GM23248 (cell line): ENCODE results near the gene IRF3. TPM values are rescaled to one million over a fixed set of nuclear protein-coding genes. Genes with fewer than 3 reads are reported as not detected.
"Not testable (repeated sequence)": the region's sequence is repeated elsewhere in the genome, so short reads cannot be mapped to it uniquely, and the experiment has no call there.

Experiments used
- DNase-seq: peaks from one replicate; pipeline ENCODE4 v3.0.0-alpha.2; 2015
- H2AFZ ChIP-seq: fragments of 200-600 bp; sonication (generic); 2 replicates; pipeline ENCODE4 v1.6.1; 2016; ENCODE audit warnings: antibody characterized with exemption
- H3F3A ChIP-seq: fragments of 200-600 bp; sonication (generic); 2 replicates; pipeline ENCODE4 v1.6.1; 2016; ENCODE audit warnings: mild to moderate bottlenecking, antibody characterized with exemption, mixed run types; ENCODE audit not compliant: insufficient read depth
- H3K27ac ChIP-seq: fragments of 200-600 bp; sonication (generic); 2 replicates; pipeline ENCODE4 v1.5.1; 2016; ENCODE audit warnings: mild to moderate bottlenecking
- H3K27me3 ChIP-seq: fragments of 200-600 bp; sonication (generic); replicated peaks from 2 replicates; pipeline ENCODE4 v1.6.1; 2016; ENCODE audit warnings: mild to moderate bottlenecking; ENCODE audit not compliant: insufficient read depth
- H3K36me3 ChIP-seq: fragments of 200-600 bp; sonication (generic); 2 replicates; pipeline ENCODE4 v1.6.1; 2016; ENCODE audit warnings: low read depth, mild to moderate bottlenecking
- H3K4me1 ChIP-seq: fragments of 200-600 bp; sonication (generic); 2 replicates; pipeline ENCODE4 v1.6.1; 2016; ENCODE audit warnings: mild to moderate bottlenecking; ENCODE audit not compliant: insufficient read depth
- H3K4me2 ChIP-seq: fragments of 200-600 bp; sonication (generic); one replicate; pipeline ENCODE4 v1.6.1; 2016; ENCODE audit warnings: mild to moderate bottlenecking; ENCODE audit not compliant: unreplicated experiment
- H3K4me3 ChIP-seq: fragments of 200-600 bp; sonication (generic); 2 replicates; pipeline ENCODE4 v1.5.1; 2016; ENCODE audit warnings: mild to moderate bottlenecking
- H3K79me2 ChIP-seq: fragments of 200-600 bp; sonication (generic); 2 replicates; pipeline ENCODE4 v1.6.1; 2016; ENCODE audit warnings: mild to moderate bottlenecking; ENCODE audit not compliant: insufficient read depth
- H3K9ac ChIP-seq: fragments of 200-600 bp; sonication (generic); 2 replicates; pipeline ENCODE4 v1.6.1; 2016; ENCODE audit warnings: mild to moderate bottlenecking
- H3K9me2 ChIP-seq: fragments of 200-600 bp; sonication (generic); 2 replicates; pipeline ENCODE4 v1.6.1; 2016; ENCODE audit warnings: mixed run types, mild to moderate bottlenecking, moderate library complexity; ENCODE audit not compliant: insufficient read depth
- H3K9me3 ChIP-seq: fragments of 200-600 bp; sonication (generic); one replicate; pipeline ENCODE4 v1.6.1; 2017; ENCODE audit warnings: low read depth
- H4K20me1 ChIP-seq: fragments of 200-600 bp; sonication (generic); 2 replicates; pipeline ENCODE4 v1.6.0; 2016; ENCODE audit not compliant: insufficient read depth
- EZH2 ChIP-seq: fragments of 200-600 bp; sonication (generic); IDR thresholded peaks from 2 replicates; pipeline ENCODE4 v1.6.1; 2018; ENCODE audit warnings: antibody characterized with exemption, mild to moderate bottlenecking; ENCODE audit not compliant: insufficient read depth, poor library complexity, severe bottlenecking
- EZH2phosphoT487 ChIP-seq: fragments of 200-600 bp; sonication (generic); IDR thresholded peaks from 2 replicates; pipeline ENCODE4 v1.6.1; 2018; ENCODE audit warnings: antibody characterized with exemption, moderate library complexity, mild to moderate bottlenecking, low read depth; ENCODE audit not compliant: insufficient read depth
- WGBS, 2 experiments: methylation state at CpG; one replicate each; pipeline ENCODE4 v1.1.6; 2015 to 2017; ENCODE audit warnings: low lambda C conversion rate in 2 of 2, low coverage in 1 of 2; ENCODE audit errors: missing lambda C conversion rate in 2 of 2; 5-methylcytosine and 5-hydroxymethylcytosine counted together
- in situ Hi-C: fragments of 300-500 bp; cut with MboI; formaldehyde crosslinking; loops from 2 replicates; pipeline ENCODE4 v1.15.0; 2020
- polyA plus RNA-seq: library from polyadenylated mRNA; unstranded; fragments of >200 nt; fragmentation: Nextera tagmentation; extraction: Ambion mirVana; gene quantifications from 2 replicates; pipeline ENCODE4 v1.2.1, GENCODE V29; 2016
- total RNA-seq: library from RNA; depleted of rRNA; stranded (reverse); fragments of >200 nt; shearing (Covaris generic); gene quantifications from 2 replicates; pipeline ENCODE4 v1.2.3, GENCODE V29; 2014

IRF3 gene
- total and polyA plus RNA-seq, 2 experiments from 2014 or later: 28.6 to 50.0 TPM

- H2AFZ ChIP-seq: peak overlapping the region; percentile 14; the same call in 1 of the 2 replicates
Measured at GRCh38 chr19:49637821-49638738, 27.6 kb downstream of the IRF3 start.

GRCh38 chr19:49636233-49636932 lies 29.3 kb downstream of the IRF3 start:
- DNase-seq: no peak
- no peaks in the 10 kb centered on the region for H3K9me2 ChIP-seq

More at GRCh38 chr19:49637821-49638738, 27.6 kb downstream of the IRF3 start:
- H3K9me2 ChIP-seq: no peaks in the 10 kb centered on the region
- peaks cover 5% of the 10 kb centered on the region for H3K4me1 ChIP-seq
- peak overlapping the region; percentile 88 for H3K27ac ChIP-seq
- peak overlapping the region; percentile 97 for H3K4me2 ChIP-seq
- TF ChIP-seq EZH2phosphoT487 (no peak), EZH2 (no peak)
- peaks cover 34% of the 10 kb centered on the region for H3K79me2 ChIP-seq
- peak overlapping the region; percentile 95 for H3K4me3 ChIP-seq
- 3 to 4% methylated on average over 17 to 19 of the region's 19 CpGs for WGBS, 2 experiments
- peak; percentile 88 for DNase-seq
- H3K36me3 ChIP-seq: peaks cover 7% of the 10 kb centered on the region; the same call in 1 of the 2 replicates
- no peaks in the 10 kb centered on the region for H4K20me1 ChIP-seq
- H3K9ac ChIP-seq: peak overlapping the region; percentile 95
- H3K9me3 ChIP-seq: no peaks in the 10 kb centered on the region
- no peaks in the 10 kb centered on the region for H3K27me3 ChIP-seq
- H3F3A ChIP-seq: peaks cover 19% of the 10 kb centered on the region
- in situ Hi-C loops: no loop called here

GRCh38 chr19:49635530-49636232 lies 30.0 kb downstream of the IRF3 start:
- Histone ChIP-seq H3K27me3 (no peaks in the 10 kb centered on the region), H3K79me2 (peaks cover 24% of the 10 kb centered on the region), H3K36me3 (peaks cover 7% of the 10 kb centered on the region; the same call in 1 of the 2 replicates), H4K20me1 (no peaks in the 10 kb centered on the region), H3K27ac (no peak overlapping the region), H3F3A (peaks cover 24% of the 10 kb centered on the region), H3K4me3 (no peak overlapping the region), H2AFZ (no peak overlapping the region), H3K4me2 (no peak overlapping the region), H3K4me1 (peaks cover 4% of the 10 kb centered on the region), H3K9ac (no peak overlapping the region), H3K9me3 (no peaks in the 10 kb centered on the region), H3K9me2 (no peaks in the 10 kb centered on the region)
- TF ChIP-seq EZH2: no peak
- TF ChIP-seq EZH2phosphoT487: no peak
- WGBS, 2 experiments: 61 to 68% methylated on average over 15 to 24 of the region's 24 CpGs
- peak; percentile 43 for DNase-seq
- in situ Hi-C loops: no loop called here

More at GRCh38 chr19:49636233-49636932, 29.3 kb downstream of the IRF3 start:
- Histone ChIP-seq H3K36me3 (peaks cover 7% of the 10 kb centered on the region; the same call in 1 of the 2 replicates), H3K4me3 (no peak overlapping the region), H3K4me1 (0 out of 2 replicates have a peak, but pooled peaks cover 3% of the 10 kb centered on the region), H3F3A (peaks cover 25% of the 10 kb centered on the region), H4K20me1 (no peaks in the 10 kb centered on the region), H3K27me3 (no peaks in the 10 kb centered on the region), H3K79me2 (peaks cover 24% of the 10 kb centered on the region), H3K27ac (no peak overlapping the region), H3K9me3 (no peaks in the 10 kb centered on the region), H2AFZ (no peak overlapping the region), H3K9ac (no peak overlapping the region), H3K4me2 (no peak overlapping the region)
- 85 to 89% methylated on average over 20 to 30 of the region's 30 CpGs for WGBS, 2 experiments
- in situ Hi-C loops: no loop called here
- TF ChIP-seq EZH2phosphoT487: no peak
- no peak for TF ChIP-seq EZH2

GRCh38 chr19:49633273-49633672 lies 32.4 kb downstream of the IRF3 start:
- H2AFZ ChIP-seq, H3K9me3 ChIP-seq, H3K79me2 ChIP-seq, H3K4me3 ChIP-seq, H3K9ac ChIP-seq, H3K4me2 ChIP-seq, H4K20me1 ChIP-seq, H3K27ac ChIP-seq, H3K27me3 ChIP-seq, H3K9me2 ChIP-seq, H3K36me3 ChIP-seq, in situ Hi-C loops, H3K4me1 ChIP-seq: not testable (repeated sequence)
- peaks cover 39% of the 10 kb centered on the region for H3F3A ChIP-seq
- 39 to 43% methylated on average over 9 of the region's 9 CpGs for WGBS, 2 experiments
- DNase-seq: peak; percentile 18
